ENCODE measurements around the gene GTPBP6. TPM values are rescaled to one million over a fixed set of nuclear protein-coding genes. Genes with fewer than 3 reads are reported as not detected.

The GTPBP6 gene
- total and polyA plus RNA-seq, 2 experiments from 2014 or later: 41.4 to 66.8 TPM

- H3K9me3 Mint-ChIP-seq: peaks cover 8% of the 10 kb centered on the region
- H3K27ac Mint-ChIP-seq: no peak overlapping the region
- no peak overlapping the region for H2AFZ ChIP-seq
- peaks cover 22% of the 10 kb centered on the region for H4K20me1 ChIP-seq (replicated peaks; ENCODE audit: insufficient read depth)
- H3K79me2 ChIP-seq (replicated peaks; ENCODE audit: insufficient read depth): peaks cover 44% of the 10 kb centered on the region
- TF ChIP-seq, protein P1, sequence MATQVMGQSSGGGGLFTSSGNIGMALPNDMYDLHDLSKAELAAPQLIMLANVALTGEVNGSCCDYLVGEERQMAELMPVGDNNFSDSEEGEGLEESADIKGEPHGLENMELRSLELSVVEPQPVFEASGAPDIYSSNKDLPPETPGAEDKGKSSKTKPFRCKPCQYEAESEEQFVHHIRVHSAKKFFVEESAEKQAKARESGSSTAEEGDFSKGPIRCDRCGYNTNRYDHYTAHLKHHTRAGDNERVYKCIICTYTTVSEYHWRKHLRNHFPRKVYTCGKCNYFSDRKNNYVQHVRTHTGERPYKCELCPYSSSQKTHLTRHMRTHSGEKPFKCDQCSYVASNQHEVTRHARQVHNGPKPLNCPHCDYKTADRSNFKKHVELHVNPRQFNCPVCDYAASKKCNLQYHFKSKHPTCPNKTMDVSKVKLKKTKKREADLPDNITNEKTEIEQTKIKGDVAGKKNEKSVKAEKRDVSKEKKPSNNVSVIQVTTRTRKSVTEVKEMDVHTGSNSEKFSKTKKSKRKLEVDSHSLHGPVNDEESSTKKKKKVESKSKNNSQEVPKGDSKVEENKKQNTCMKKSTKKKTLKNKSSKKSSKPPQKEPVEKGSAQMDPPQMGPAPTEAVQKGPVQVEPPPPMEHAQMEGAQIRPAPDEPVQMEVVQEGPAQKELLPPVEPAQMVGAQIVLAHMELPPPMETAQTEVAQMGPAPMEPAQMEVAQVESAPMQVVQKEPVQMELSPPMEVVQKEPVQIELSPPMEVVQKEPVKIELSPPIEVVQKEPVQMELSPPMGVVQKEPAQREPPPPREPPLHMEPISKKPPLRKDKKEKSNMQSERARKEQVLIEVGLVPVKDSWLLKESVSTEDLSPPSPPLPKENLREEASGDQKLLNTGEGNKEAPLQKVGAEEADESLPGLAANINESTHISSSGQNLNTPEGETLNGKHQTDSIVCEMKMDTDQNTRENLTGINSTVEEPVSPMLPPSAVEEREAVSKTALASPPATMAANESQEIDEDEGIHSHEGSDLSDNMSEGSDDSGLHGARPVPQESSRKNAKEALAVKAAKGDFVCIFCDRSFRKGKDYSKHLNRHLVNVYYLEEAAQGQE (IDR thresholded peaks at IDR 0.05; ENCODE audit: unreplicated experiment): no peak
- no peak for TF ChIP-seq JUNB (IDR thresholded peaks at IDR 0.05; ENCODE audit: unreplicated experiment)
- TF ChIP-seq NANOG (IDR thresholded peaks at IDR 0.05; ENCODE audit: borderline replicate concordance): no peak
- no peak for TF ChIP-seq POLR2AphosphoS5 (IDR thresholded peaks at IDR 0.05; ENCODE audit: low read depth)
- TF ChIP-seq CREB1 (CRISPR knock-in tag; IDR thresholded peaks at IDR 0.05; ENCODE audit: low read depth): no peak
- DNase-seq (ENCODE audit: low spot score) (no peak), ATAC-seq (no peak)
- H3K4me3 Mint-ChIP-seq: no peak overlapping the region
- no peaks in the 10 kb centered on the region for H3K27me3 ChIP-seq (ENCODE audit: insufficient read depth)
- H3K36me3 ChIP-seq (ENCODE audit: insufficient read depth): no peaks in the 10 kb centered on the region; the same call in 1 of the 2 replicates
- H3K4me2 ChIP-seq: no peak overlapping the region
- H3K4me1 ChIP-seq (ENCODE audit: insufficient read depth): no peaks in the 10 kb centered on the region
- peaks cover 63% of the 10 kb centered on the region for H3K36me3 Mint-ChIP-seq (ENCODE audit: low read depth)
- no peaks in the 10 kb centered on the region for H3F3A ChIP-seq (replicated peaks; ENCODE audit: low read depth)
- H3K9me2 ChIP-seq (ENCODE audit: insufficient read depth): no peaks in the 10 kb centered on the region
- peaks cover 12% of the 10 kb centered on the region for H3K27me3 Mint-ChIP-seq (ENCODE audit: insufficient read depth, low read depth, poor library complexity)
- no peaks in the 10 kb centered on the region for H3K4me1 Mint-ChIP-seq
- H3K27ac ChIP-seq (ENCODE audit: low read depth): no peak overlapping the region
- H3K4me3 ChIP-seq: no peak overlapping the region
These were observed 42.0 kb upstream of the GTPBP6 start for GRCh38 chrX:360496-361150.

DNA sequence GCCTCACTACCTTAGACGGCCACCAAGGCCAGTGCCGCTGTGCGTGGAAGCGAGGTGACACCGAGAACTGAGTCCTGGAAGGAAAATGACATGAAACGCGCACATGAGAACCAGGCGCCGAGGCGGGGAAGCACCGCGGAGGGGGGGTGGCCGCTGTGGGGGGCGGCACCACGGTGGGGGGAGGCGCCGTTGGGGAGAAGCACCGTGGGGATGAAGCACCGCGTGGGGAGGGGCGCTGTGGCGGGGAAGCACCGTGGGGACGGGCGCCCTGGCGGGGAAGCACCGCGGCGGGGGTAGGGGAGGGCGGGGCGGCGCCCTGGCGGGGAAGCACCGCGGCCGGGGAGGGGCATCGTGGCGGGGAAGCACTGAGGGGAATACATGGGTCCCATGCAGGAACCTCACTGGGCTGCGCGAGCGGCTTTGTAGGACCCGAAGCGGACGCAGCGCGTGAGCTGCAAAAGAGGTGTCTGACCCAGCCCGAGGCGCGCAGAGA is 40.1 kb upstream of the GTPBP6 start:
- Histone ChIP-seq H4K20me1 (replicated peaks; ENCODE audit: insufficient read depth) (peaks cover 18% of the 10 kb centered on the region), H3K79me2 (replicated peaks; ENCODE audit: insufficient read depth) (peaks cover 52% of the 10 kb centered on the region), H3K4me3 (no peak overlapping the region), H3K4me1 (ENCODE audit: insufficient read depth) (no peaks in the 10 kb centered on the region), H3K27ac (ENCODE audit: low read depth) (no peak overlapping the region), H2AFZ (no peak overlapping the region), H3F3A (replicated peaks; ENCODE audit: low read depth) (no peaks in the 10 kb centered on the region), H3K4me2 (no peak overlapping the region), H3K36me3 (ENCODE audit: insufficient read depth) (no peaks in the 10 kb centered on the region; the same call in 1 of the 2 replicates), H3K27me3 (ENCODE audit: insufficient read depth) (no peaks in the 10 kb centered on the region), H3K9me2 (ENCODE audit: insufficient read depth) (no peaks in the 10 kb centered on the region)
- Mint-ChIP-seq H3K4me1 (no peaks in the 10 kb centered on the region), H3K27ac (no peak overlapping the region), H3K27me3 (ENCODE audit: insufficient read depth, low read depth, poor library complexity) (peaks cover 8% of the 10 kb centered on the region), H3K36me3 (ENCODE audit: low read depth) (peaks cover 73% of the 10 kb centered on the region), H3K4me3 (no peak overlapping the region), H3K9me3 (peaks cover 7% of the 10 kb centered on the region)
- ATAC-seq (peak; percentile 65), DNase-seq (ENCODE audit: low spot score) (peak; percentile 54)
- no peak for TF ChIP-seq NANOG (IDR thresholded peaks at IDR 0.05; ENCODE audit: borderline replicate concordance)
